H9 (cell line): ENCODE data around the gene SIRPD. TPM values are rescaled to one million over a fixed set of nuclear protein-coding genes. Genes with fewer than 3 reads are reported as not detected.

Source experiments
- DNase-seq: peaks from one replicate; pipeline ENCODE4 v3.0.0-alpha.2; 2017
- H2AFZ ChIP-seq: one replicate; pipeline ENCODE4 v1.6.1; 2013; ENCODE audit warnings: mild to moderate bottlenecking, low read length, control low read depth, moderate library complexity
- H2AK5ac ChIP-seq: 2 replicates; pipeline ENCODE4 v1.6.1; 2013; ENCODE audit warnings: low read length, control low read depth, mixed read lengths; ENCODE audit not compliant: insufficient read length
- H2BK120ac ChIP-seq: one replicate; pipeline ENCODE4 v1.6.1; 2013; ENCODE audit warnings: low read depth, mild to moderate bottlenecking, low read length, control low read depth, inconsistent platforms; ENCODE audit not compliant: poor library complexity, severe bottlenecking
- H2BK12ac ChIP-seq: 2 replicates; pipeline ENCODE4 v1.6.1; 2013; ENCODE audit warnings: low read length, control low read depth, mixed read lengths, low read depth; ENCODE audit not compliant: insufficient read length
- H2BK15ac ChIP-seq: 2 replicates; pipeline ENCODE4 v1.6.1; 2013; ENCODE audit warnings: low read depth, low read length, control low read depth
- H2BK20ac ChIP-seq: one replicate; pipeline ENCODE4 v1.6.1; 2013; ENCODE audit warnings: low read depth, mild to moderate bottlenecking, low read length, control low read depth, inconsistent platforms; ENCODE audit not compliant: poor library complexity, severe bottlenecking
- H2BK5ac ChIP-seq: 2 replicates; pipeline ENCODE4 v1.6.1; 2013; ENCODE audit warnings: low read length, control low read depth, mixed read lengths; ENCODE audit not compliant: insufficient read length
- H3K14ac ChIP-seq: 2 replicates; pipeline ENCODE4 v1.6.1; 2013; ENCODE audit warnings: low read length, control low read depth; ENCODE audit not compliant: insufficient read depth
- H3K18ac ChIP-seq: 2 replicates; pipeline ENCODE4 v1.6.1; 2013; ENCODE audit warnings: low read depth, mild to moderate bottlenecking, mixed read lengths, low read length, control low read depth; ENCODE audit not compliant: insufficient read length
- H3K23ac ChIP-seq: 2 replicates; pipeline ENCODE4 v1.6.1; 2013; ENCODE audit warnings: low read length, control low read depth, mixed read lengths, low read depth; ENCODE audit not compliant: insufficient read length
- H3K23me2 ChIP-seq: 2 replicates; pipeline ENCODE4 v1.6.1; 2013; ENCODE audit warnings: low read depth, mild to moderate bottlenecking, mixed read lengths, low read length, control low read depth; ENCODE audit not compliant: insufficient read length, poor library complexity, severe bottlenecking
- H3K27ac ChIP-seq: 2 replicates; pipeline ENCODE4 v1.5.1; 2013; ENCODE audit warnings: low read length, control low read depth, mixed read lengths, low read depth; ENCODE audit not compliant: insufficient read length
- H3K27me3 ChIP-seq: 2 replicates; pipeline ENCODE4 v1.6.1; 2013; ENCODE audit warnings: low read length, control low read depth, inconsistent platforms; ENCODE audit not compliant: insufficient read depth
- H3K4ac ChIP-seq: 2 replicates; pipeline ENCODE4 v1.6.1; 2013; ENCODE audit warnings: low read depth, mild to moderate bottlenecking, control low read depth, inconsistent platforms, low read length, moderate library complexity
- H3K4me1 ChIP-seq: 2 replicates; pipeline ENCODE4 v1.6.1; 2013; ENCODE audit warnings: low read length, control low read depth, inconsistent platforms; ENCODE audit not compliant: insufficient read depth
- H3K4me2 ChIP-seq: 2 replicates; pipeline ENCODE4 v1.6.1; 2013; ENCODE audit warnings: low read length, control low read depth, mixed read lengths; ENCODE audit not compliant: insufficient read length, insufficient read depth
- H3K56ac ChIP-seq: 2 replicates; pipeline ENCODE4 v1.6.1; 2013; ENCODE audit warnings: low read depth, mild to moderate bottlenecking, mixed read lengths, low read length, control low read depth; ENCODE audit not compliant: insufficient read length
- H3K79me1 ChIP-seq: 2 replicates; pipeline ENCODE4 v1.6.1; 2013; ENCODE audit warnings: low read depth, mild to moderate bottlenecking, moderate library complexity, low read length, control low read depth, inconsistent platforms; ENCODE audit not compliant: insufficient read depth, poor library complexity, severe bottlenecking
- H3K79me2 ChIP-seq: 2 replicates; pipeline ENCODE4 v1.6.1; 2013; ENCODE audit warnings: low read length, control low read depth, inconsistent platforms; ENCODE audit not compliant: insufficient read depth
- H3K9ac ChIP-seq: 2 replicates; pipeline ENCODE4 v1.6.1; 2013; ENCODE audit warnings: low read length, control low read depth, mixed read lengths; ENCODE audit not compliant: insufficient read length; ENCODE audit errors: extremely low read depth
- H3K9me3 ChIP-seq: one replicate; pipeline ENCODE4 v1.6.1; 2013; ENCODE audit warnings: low read depth, low read length, inconsistent platforms; ENCODE audit not compliant: control insufficient read depth
- H3T11ph ChIP-seq: one replicate; pipeline ENCODE4 v1.6.1; 2013; ENCODE audit warnings: mild to moderate bottlenecking, low read length, control low read depth, inconsistent platforms
- H4K20me1 ChIP-seq: one replicate; pipeline ENCODE4 v1.6.1; 2013; ENCODE audit not compliant: control insufficient read depth, insufficient read length, insufficient read depth
- H4K5ac ChIP-seq: 2 replicates; pipeline ENCODE4 v1.6.1; 2013; ENCODE audit warnings: low read depth, mild to moderate bottlenecking, mixed read lengths, low read length, control low read depth; ENCODE audit not compliant: insufficient read length
- H4K8ac ChIP-seq: replicated peaks from 2 replicates; pipeline ENCODE4 v1.6.1; 2013; ENCODE audit warnings: low read length, control low read depth, mixed read lengths, low read depth; ENCODE audit not compliant: insufficient read length
- H4K91ac ChIP-seq: 2 replicates; pipeline ENCODE4 v1.6.1; 2013; ENCODE audit warnings: low read depth, mild to moderate bottlenecking, moderate library complexity, mixed read lengths, low read length, control low read depth; ENCODE audit not compliant: insufficient read length
- H3K27ac Mint-ChIP-seq, 3 experiments: 2 replicates in 2 of 3; 3 replicates in 1 of 3; pipeline ENCODE4 v1.8.0; 2020 to 2021; ENCODE audit warnings: mixed read lengths in 3 of 3, mild to moderate bottlenecking in 1 of 3, moderate library complexity in 1 of 3
- H3K27me3 Mint-ChIP-seq: 2 replicates; pipeline ENCODE4 v1.8.0; 2021; ENCODE audit warnings: low read depth, mild to moderate bottlenecking, moderate library complexity, mixed read lengths
- H3K36me3 Mint-ChIP-seq, 3 experiments: 2 replicates in 2 of 3; 3 replicates in 1 of 3; pipeline ENCODE4 v1.8.0; 2020 to 2021; ENCODE audit warnings: low read depth in 3 of 3, mixed read lengths in 3 of 3; ENCODE audit not compliant: insufficient read depth in 1 of 3
- H3K4me1 Mint-ChIP-seq, 2 experiments: 2 replicates each; pipeline ENCODE4 v1.8.0; 2020; ENCODE audit warnings: mixed read lengths in 2 of 2
- H3K4me3 Mint-ChIP-seq, 2 experiments: 2 replicates in 1 of 2; 3 replicates in 1 of 2; pipeline ENCODE4 v1.8.0; 2020 to 2021; ENCODE audit warnings: mild to moderate bottlenecking in 2 of 2, mixed read lengths in 2 of 2, moderate library complexity in 1 of 2
- H3K9me3 Mint-ChIP-seq, 2 experiments: 2 replicates in 1 of 2; 3 replicates in 1 of 2; pipeline ENCODE4 v1.8.0; 2020; ENCODE audit warnings: mild to moderate bottlenecking in 2 of 2, mixed read lengths in 2 of 2, moderate library complexity in 1 of 2
- CTCF ChIP-seq: fragments of 200-600 bp; sonication (generic); conservative IDR thresholded peaks from 3 replicates; pipeline ENCODE4 v1.8.0; 2021; ENCODE audit warnings: antibody characterized with exemption, mild to moderate bottlenecking
- WGBS: extraction: QIAGEN DNeasy Blood & Tissue Kit; methylation state at CpG from one replicate; pipeline ENCODE4 v1.1.7; 2013; ENCODE audit warnings: missing lambda C conversion rate, low lambda C conversion rate, mixed read lengths; ENCODE audit not compliant: insufficient read length; ENCODE audit errors: extremely low coverage; 5-methylcytosine and 5-hydroxymethylcytosine counted together
- total RNA-seq: library from RNA; stranded (reverse); gene quantifications from 2 replicates; pipeline ENCODE4 v1.2.1, GENCODE V29; 2021

The SIRPD gene
- total RNA-seq, 1 experiment from 2014 or later, result not detected

- no peak for DNase-seq
- Histone ChIP-seq H3K23ac (no peak overlapping the region), H3K18ac (no peak overlapping the region), H3T11ph (no peak overlapping the region), H2BK120ac (no peak overlapping the region), H2AFZ (no peak overlapping the region), H3K56ac (no peak overlapping the region), H4K91ac (no peak overlapping the region), H3K4me2 (no peak overlapping the region), H3K4me1 (no peaks in the 10 kb centered on the region), H4K20me1 (no peaks in the 10 kb centered on the region), H3K4ac (no peak overlapping the region), H3K23me2 (no peaks in the 10 kb centered on the region), H2AK5ac (no peak overlapping the region), H3K27me3 (no peaks in the 10 kb centered on the region), H3K27ac (no peak overlapping the region), H2BK15ac (no peak overlapping the region), H3K9ac (no peak overlapping the region), H2BK20ac (no peak overlapping the region), H3K14ac (no peak overlapping the region), H4K5ac (no peak overlapping the region), H2BK12ac (no peak overlapping the region), H2BK5ac (no peak overlapping the region), H3K79me1 (no peaks in the 10 kb centered on the region), H3K79me2 (no peaks in the 10 kb centered on the region), H4K8ac (no peak overlapping the region), H3K9me3 (no peaks in the 10 kb centered on the region)
- Mint-ChIP-seq H3K27ac (no peak overlapping the region), H3K4me3 (no peak overlapping the region), H3K36me3 (no peaks in the 10 kb centered on the region), H3K27me3 (peaks cover 48% of the 10 kb centered on the region), H3K4me1 (no peaks in the 10 kb centered on the region), H3K9me3 (no peaks in the 10 kb centered on the region)
- no peak for TF ChIP-seq CTCF
- WGBS, result no CpG with 5 or more reads among the region's 6 CpGs
Observed at GRCh38 chr20:1489764-1490436, 67.6 kb downstream of the SIRPD start.
